ENCODE results near the gene BCAS3. TPM values are rescaled to one million over a fixed set of nuclear protein-coding genes. Genes with fewer than 3 reads are reported as not detected.

BCAS3 gene
- total RNA-seq, 1 donor from 2014 or later = 14.5 TPM

DNA sequence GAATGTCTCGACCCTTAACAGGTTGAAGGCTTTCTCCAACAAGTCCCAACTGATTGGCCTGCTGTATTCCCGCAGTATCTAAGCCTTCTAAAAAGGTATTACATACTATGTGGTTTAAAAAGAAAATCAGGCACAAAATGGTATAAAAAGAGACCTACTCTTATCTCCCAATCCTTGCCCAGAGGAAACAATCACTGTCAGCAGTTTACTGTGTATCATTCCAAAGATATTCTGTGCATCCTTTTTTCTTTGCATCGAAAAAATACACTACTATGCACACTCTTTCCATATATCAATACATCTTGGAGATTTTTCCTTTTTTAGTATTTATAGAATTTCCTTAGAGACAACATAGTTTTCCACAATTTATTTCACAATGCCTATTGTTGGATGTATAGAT is 603.2 kb downstream of the BCAS3 start:
- H3K36me3 ChIP-seq (ENCODE audit: insufficient read depth, low read length) = no peaks in the 10 kb centered on the region
- H3K9me3 ChIP-seq (ENCODE audit: insufficient read depth, low read depth, low read length) = no peaks in the 10 kb centered on the region
- peaks cover 2% of the 10 kb centered on the region for H3K36me3 Mint-ChIP-seq (ENCODE audit: low read depth, unreplicated experiment)
- no peak overlapping the region for H3K27ac Mint-ChIP-seq (ENCODE audit: unreplicated experiment)
- H3K79me2 ChIP-seq (ENCODE audit: insufficient read depth, low read length) = no peaks in the 10 kb centered on the region
- H4K20me1 ChIP-seq (ENCODE audit: insufficient read depth, low read length) = no peaks in the 10 kb centered on the region
- DNase-seq (ENCODE audit: low read depth) (no peak), FAIRE-seq (no peak)
- H3K4me1 ChIP-seq (ENCODE audit: insufficient read depth, low read length) = peaks cover 22% of the 10 kb centered on the region
- H3K4me2 ChIP-seq (ENCODE audit: low read length) = no peak overlapping the region
- no peak overlapping the region for H3K4me3 ChIP-seq (ENCODE audit: insufficient read depth, low read depth, low read length)
- no peak overlapping the region for H3K9ac ChIP-seq (ENCODE audit: low read length)
- no peak overlapping the region for H2AFZ ChIP-seq (ENCODE audit: low read depth, low read length)
- H3K4me3 Mint-ChIP-seq (ENCODE audit: unreplicated experiment) = no peak overlapping the region
- peaks cover 5% of the 10 kb centered on the region for H3K9me3 Mint-ChIP-seq (ENCODE audit: unreplicated experiment)
- no peak overlapping the region for H3K27ac ChIP-seq (ENCODE audit: low read depth, low read length)
- no peaks in the 10 kb centered on the region for H3K27me3 ChIP-seq (ENCODE audit: insufficient read depth, low read length)
- H3K27me3 Mint-ChIP-seq (ENCODE audit: low read depth, unreplicated experiment) = no peaks in the 10 kb centered on the region
- no peak for TF ChIP-seq EZH2 (IDR thresholded peaks at IDR 0.05; ENCODE audit: insufficient read depth, low read length)
- TF ChIP-seq, protein P1, sequence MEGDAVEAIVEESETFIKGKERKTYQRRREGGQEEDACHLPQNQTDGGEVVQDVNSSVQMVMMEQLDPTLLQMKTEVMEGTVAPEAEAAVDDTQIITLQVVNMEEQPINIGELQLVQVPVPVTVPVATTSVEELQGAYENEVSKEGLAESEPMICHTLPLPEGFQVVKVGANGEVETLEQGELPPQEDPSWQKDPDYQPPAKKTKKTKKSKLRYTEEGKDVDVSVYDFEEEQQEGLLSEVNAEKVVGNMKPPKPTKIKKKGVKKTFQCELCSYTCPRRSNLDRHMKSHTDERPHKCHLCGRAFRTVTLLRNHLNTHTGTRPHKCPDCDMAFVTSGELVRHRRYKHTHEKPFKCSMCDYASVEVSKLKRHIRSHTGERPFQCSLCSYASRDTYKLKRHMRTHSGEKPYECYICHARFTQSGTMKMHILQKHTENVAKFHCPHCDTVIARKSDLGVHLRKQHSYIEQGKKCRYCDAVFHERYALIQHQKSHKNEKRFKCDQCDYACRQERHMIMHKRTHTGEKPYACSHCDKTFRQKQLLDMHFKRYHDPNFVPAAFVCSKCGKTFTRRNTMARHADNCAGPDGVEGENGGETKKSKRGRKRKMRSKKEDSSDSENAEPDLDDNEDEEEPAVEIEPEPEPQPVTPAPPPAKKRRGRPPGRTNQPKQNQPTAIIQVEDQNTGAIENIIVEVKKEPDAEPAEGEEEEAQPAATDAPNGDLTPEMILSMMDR (IDR thresholded peaks at IDR 0.05; ENCODE audit: insufficient read depth, low read depth, low read length) = no peak
- H3K4me1 Mint-ChIP-seq (ENCODE audit: low read depth, unreplicated experiment) = peaks cover 28% of the 10 kb centered on the region

DNA sequence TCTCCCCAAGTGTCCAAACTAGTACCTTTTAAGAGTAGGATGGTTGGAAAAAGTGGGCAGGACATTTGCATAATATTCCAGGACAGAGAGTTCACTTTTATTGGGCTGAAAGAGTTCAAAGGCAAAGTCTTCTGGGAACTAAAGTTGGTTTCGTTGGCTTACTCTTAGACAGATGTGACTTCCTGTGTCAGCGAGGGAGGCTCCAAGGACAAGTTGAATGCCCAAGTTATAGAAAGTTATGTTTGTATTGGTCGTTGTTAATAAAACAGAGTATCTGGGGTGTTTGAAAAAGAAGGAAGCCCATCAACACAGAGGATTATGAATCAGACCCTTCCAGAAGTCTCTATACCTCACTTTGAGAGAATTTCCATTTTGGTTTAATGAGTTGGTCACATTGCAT is 604.7 kb downstream of the BCAS3 start:
- peaks cover 2% of the 10 kb centered on the region for H3K36me3 Mint-ChIP-seq (ENCODE audit: low read depth, unreplicated experiment)
- H3K9me3 ChIP-seq (ENCODE audit: insufficient read depth, low read depth, low read length) = no peaks in the 10 kb centered on the region
- no peak for DNase-seq (ENCODE audit: low read depth)
- H3K27ac ChIP-seq (ENCODE audit: low read depth, low read length) = no peak overlapping the region
- no peaks in the 10 kb centered on the region for H3K27me3 ChIP-seq (ENCODE audit: insufficient read depth, low read length)
- FAIRE-seq = no peak
- H3K4me3 ChIP-seq (ENCODE audit: insufficient read depth, low read depth, low read length) = no peak overlapping the region
- no peaks in the 10 kb centered on the region for H4K20me1 ChIP-seq (ENCODE audit: insufficient read depth, low read length)
- H3K4me2 ChIP-seq (ENCODE audit: low read length) = no peak overlapping the region
- peaks cover 31% of the 10 kb centered on the region for H3K4me1 ChIP-seq (ENCODE audit: insufficient read depth, low read length)
- no peak overlapping the region for H3K27ac Mint-ChIP-seq (ENCODE audit: unreplicated experiment)
- no peak overlapping the region for H3K9ac ChIP-seq (ENCODE audit: low read length)
- H3K79me2 ChIP-seq (ENCODE audit: insufficient read depth, low read length) = no peaks in the 10 kb centered on the region
- H3K4me1 Mint-ChIP-seq (ENCODE audit: low read depth, unreplicated experiment) = peaks cover 37% of the 10 kb centered on the region
- peaks cover 5% of the 10 kb centered on the region for H3K9me3 Mint-ChIP-seq (ENCODE audit: unreplicated experiment)
- H3K4me3 Mint-ChIP-seq (ENCODE audit: unreplicated experiment) = no peak overlapping the region
- H3K36me3 ChIP-seq (ENCODE audit: insufficient read depth, low read length) = no peaks in the 10 kb centered on the region
- TF ChIP-seq, protein P1 (IDR thresholded peaks at IDR 0.05; ENCODE audit: insufficient read depth, low read depth, low read length) = no peak
- no peak for TF ChIP-seq EZH2 (IDR thresholded peaks at IDR 0.05; ENCODE audit: insufficient read depth, low read length)
- no peaks in the 10 kb centered on the region for H3K27me3 Mint-ChIP-seq (ENCODE audit: low read depth, unreplicated experiment)
- H2AFZ ChIP-seq (ENCODE audit: low read depth, low read length) = no peak overlapping the region

DNA sequence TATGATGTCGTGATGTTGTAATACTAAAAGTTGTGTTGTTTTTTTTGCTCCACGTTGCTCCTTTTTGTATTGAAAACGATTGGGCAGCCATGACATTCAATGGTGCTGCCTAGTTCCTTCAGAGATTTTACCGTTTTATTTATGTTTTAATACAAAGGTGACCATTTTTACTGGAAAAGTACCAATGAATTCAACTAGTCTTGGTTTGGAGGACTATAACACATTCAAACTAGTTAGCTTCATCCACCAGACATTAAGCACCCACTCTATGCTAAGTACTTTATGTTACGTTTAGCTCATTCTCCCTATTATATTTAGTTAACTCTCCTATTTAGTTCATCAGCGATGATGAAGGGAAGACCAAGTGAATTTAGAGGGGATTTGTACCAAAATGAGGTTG is 605.4 kb downstream of the BCAS3 start:
- Mint-ChIP-seq H3K27ac (ENCODE audit: unreplicated experiment) (no peak overlapping the region), H3K4me1 (ENCODE audit: low read depth, unreplicated experiment) (peaks cover 37% of the 10 kb centered on the region), H3K36me3 (ENCODE audit: low read depth, unreplicated experiment) (peaks cover 2% of the 10 kb centered on the region), H3K27me3 (ENCODE audit: low read depth, unreplicated experiment) (no peaks in the 10 kb centered on the region), H3K9me3 (ENCODE audit: unreplicated experiment) (peaks cover 5% of the 10 kb centered on the region), H3K4me3 (ENCODE audit: unreplicated experiment) (no peak overlapping the region)
- Histone ChIP-seq H3K4me3 (ENCODE audit: insufficient read depth, low read depth, low read length) (no peak overlapping the region), H3K9ac (ENCODE audit: low read length) (no peak overlapping the region), H4K20me1 (ENCODE audit: insufficient read depth, low read length) (no peaks in the 10 kb centered on the region), H3K36me3 (ENCODE audit: insufficient read depth, low read length) (no peaks in the 10 kb centered on the region), H3K27me3 (ENCODE audit: insufficient read depth, low read length) (no peaks in the 10 kb centered on the region), H2AFZ (ENCODE audit: low read depth, low read length) (no peak overlapping the region), H3K4me2 (ENCODE audit: low read length) (no peak overlapping the region), H3K79me2 (ENCODE audit: insufficient read depth, low read length) (no peaks in the 10 kb centered on the region), H3K4me1 (ENCODE audit: insufficient read depth, low read length) (peaks cover 31% of the 10 kb centered on the region), H3K9me3 (ENCODE audit: insufficient read depth, low read depth, low read length) (no peaks in the 10 kb centered on the region), H3K27ac (ENCODE audit: low read depth, low read length) (no peak overlapping the region)
- no peak for DNase-seq (ENCODE audit: low read depth)
- TF ChIP-seq, protein P1 (IDR thresholded peaks at IDR 0.05; ENCODE audit: insufficient read depth, low read depth, low read length) = no peak
- no peak for TF ChIP-seq EZH2 (IDR thresholded peaks at IDR 0.05; ENCODE audit: insufficient read depth, low read length)
- FAIRE-seq = no peak
